ENCODE results near the gene ZNF333.

The ZNF333 gene

GRCh38 chr19:14758816-14759215 lies 69.0 kb downstream of the ZNF333 start (continued):
- TF ChIP-seq ZNF362 (tag by site-specific recombination; IDR thresholded peaks at IDR 0.05) (0 out of 2 replicates have a peak, but pooled peaks have one; percentile 12), ZNF677 (tag by site-specific recombination; IDR thresholded peaks at IDR 0.05) (no peak), ZNF473 (tag by site-specific recombination; IDR thresholded peaks at IDR 0.05) (no peak), ZNF580 (tag by site-specific recombination; IDR thresholded peaks at IDR 0.05) (no peak), ZNF560 (tag by site-specific recombination; IDR thresholded peaks at IDR 0.05; ENCODE audit: borderline replicate concordance) (no peak), ZNF521 (tag by site-specific recombination; IDR thresholded peaks at IDR 0.05) (no peak), ZXDB (tag by site-specific recombination; IDR thresholded peaks at IDR 0.05) (peak; percentile 83), ZNF585B (tag by site-specific recombination; IDR thresholded peaks at IDR 0.05) (no peak), ZBTB17 (tag by site-specific recombination; IDR thresholded peaks at IDR 0.05) (peak; percentile 36; the same call in 1 of the 2 replicates), PATZ1 (tag by site-specific recombination; IDR thresholded peaks at IDR 0.05) (0 out of 2 replicates have a peak, but pooled peaks have one; percentile 29), ZNF692 (tag by site-specific recombination; IDR thresholded peaks at IDR 0.05) (no peak), ZSCAN16 (tag by site-specific recombination; IDR thresholded peaks at IDR 0.05) (no peak), ZBTB10 (tag by site-specific recombination; IDR thresholded peaks at IDR 0.05) (no peak), ZNF350 (tag by site-specific recombination; IDR thresholded peaks at IDR 0.05) (no peak), ZNF488 (tag by site-specific recombination; IDR thresholded peaks at IDR 0.05) (no peak), GLIS1 (tag by site-specific recombination; IDR thresholded peaks at IDR 0.05) (peak; percentile 74), ZNF366 (tag by site-specific recombination; conservative IDR thresholded peaks at IDR 0.05) (no peak), ZNF629 (tag by site-specific recombination; IDR thresholded peaks at IDR 0.05) (no peak), ZNF26 (tag by site-specific recombination; IDR thresholded peaks at IDR 0.05) (no peak), HOXD13 (CRISPR knock-in tag; IDR thresholded peaks at IDR 0.05; ENCODE audit: borderline replicate concordance) (no peak), ZNF19 (tag by site-specific recombination; IDR thresholded peaks at IDR 0.05; ENCODE audit: low read depth) (no peak), ZNF596 (tag by site-specific recombination; IDR thresholded peaks at IDR 0.05) (no peak), HOXA7 (CRISPR knock-in tag; IDR thresholded peaks at IDR 0.05; ENCODE audit: borderline replicate concordance) (no peak), ZFHX2 (tag by site-specific recombination; conservative IDR thresholded peaks at IDR 0.05) (no peak), ZNF335 (tag by site-specific recombination; conservative IDR thresholded peaks at IDR 0.05) (peak; percentile 43), SCRT2 (tag by site-specific recombination; IDR thresholded peaks at IDR 0.05) (no peak), KLF8 (tag by site-specific recombination; IDR thresholded peaks at IDR 0.05) (0 out of 2 replicates have a peak, but pooled peaks have one; percentile 16)

All from HEK293 (cell line).